NCI-H2029 (cell line): ENCODE results near the gene PTPRN2.
"Not testable (repeated sequence)": the region's sequence is repeated elsewhere in the genome, so short reads cannot be mapped to it uniquely, and the experiment has no call there.

Experiments used
- DNase-seq: peaks from one replicate; lab custom pipeline; 2025; lab: John Stamatoyannopoulos, UW

Gene PTPRN2

GRCh38 chr7:157926521-157927150, 661.0 kb downstream of the PTPRN2 start:
- DNase-seq: no peak

GRCh38 chr7:157926107-157926506, 661.5 kb downstream of the PTPRN2 start:
- DNase-seq: no peak

- no peak for DNase-seq
Observed at GRCh38 chr7:157925383-157925875, 662.2 kb downstream of the PTPRN2 start.

GRCh38 chr7:157923903-157924630, 663.6 kb downstream of the PTPRN2 start:
- no peak for DNase-seq

GRCh38 chr7:157922576-157922975, 665.0 kb downstream of the PTPRN2 start:
- DNase-seq: no peak

GRCh38 chr7:157918326-157919080, 669.1 kb downstream of the PTPRN2 start:
- DNase-seq: no peak

- no peak for DNase-seq
Observed at GRCh38 chr7:157916946-157917640, 670.5 kb downstream of the PTPRN2 start.

GRCh38 chr7:157910446-157910845, 677.2 kb downstream of the PTPRN2 start:
- DNase-seq: peak; percentile 83

GRCh38 chr7:157910045-157910444, 677.6 kb downstream of the PTPRN2 start:
- not testable (repeated sequence) for DNase-seq

GRCh38 chr7:157909370-157909769, 678.3 kb downstream of the PTPRN2 start:
- no peak for DNase-seq

- DNase-seq: no peak
Observed at GRCh38 chr7:157908006-157908782, 679.4 kb downstream of the PTPRN2 start.

GRCh38 chr7:157907091-157907490, 680.5 kb downstream of the PTPRN2 start:
- no peak for DNase-seq

- no peak for DNase-seq
Observed at GRCh38 chr7:157906583-157906982, 681.0 kb downstream of the PTPRN2 start.

- DNase-seq: peak; percentile 63
Observed at GRCh38 chr7:157905651-157906461, 681.8 kb downstream of the PTPRN2 start.

GRCh38 chr7:157904866-157905570, 682.6 kb downstream of the PTPRN2 start:
- no peak for DNase-seq

- DNase-seq: no peak
Observed at GRCh38 chr7:157904211-157904865, 683.3 kb downstream of the PTPRN2 start.

- DNase-seq: no peak
Observed at GRCh38 chr7:157903710-157904109, 683.9 kb downstream of the PTPRN2 start.

GRCh38 chr7:157903296-157903695, 684.3 kb downstream of the PTPRN2 start:
- DNase-seq: no peak
